ENCODE data around the gene CCL23. TPM values are rescaled to one million over a fixed set of nuclear protein-coding genes. Genes with fewer than 3 reads are reported as not detected.
"Not testable (repeated sequence)": the region's sequence is repeated elsewhere in the genome, so short reads cannot be mapped to it uniquely, and the experiment has no call there.

Gene CCL23
- total RNA-seq (2014; rRNA removed; shearing (Covaris generic)), result not detected in 2 replicates

- DNase-seq (ENCODE audit: low read depth), result no peak
Observed at GRCh38 chr17:36017799-36018198, at the start of gene CCL23. CCL23 (minus strand) TSS chr17:36017972; CDS start chr17:36017897, 75 bp downstream.

- DNase-seq (ENCODE audit: low read depth), result no peak
Observed at GRCh38 chr17:36066365-36066985, 48.7 kb upstream of the CCL23 start.

- DNase-seq (ENCODE audit: low read depth), result no peak
Observed at GRCh38 chr17:36063786-36064541, 46.2 kb upstream of the CCL23 start, which contains the start of gene CCL18. CCL18 (plus strand) TSS chr17:36064272; CDS start chr17:36064343, 71 bp downstream.

GRCh38 chr17:36060816-36061215 lies 43.0 kb upstream of the CCL23 start:
- no peak for DNase-seq (ENCODE audit: low read depth)

GRCh38 chr17:36059406-36059805 lies 41.6 kb upstream of the CCL23 start:
- DNase-seq (ENCODE audit: low read depth), result no peak

- DNase-seq (ENCODE audit: low read depth), result no peak
Observed at GRCh38 chr17:36057911-36058310, 40.1 kb upstream of the CCL23 start.

GRCh38 chr17:36055921-36056520 lies 38.2 kb upstream of the CCL23 start:
- no peak for DNase-seq (ENCODE audit: low read depth)

GRCh38 chr17:36055171-36055570 lies 37.4 kb upstream of the CCL23 start:
- DNase-seq (ENCODE audit: low read depth), result no peak

GRCh38 chr17:36049643-36050042 lies 31.9 kb upstream of the CCL23 start:
- DNase-seq (ENCODE audit: low read depth), result no peak

- DNase-seq (ENCODE audit: low read depth), result no peak
Observed at GRCh38 chr17:36048066-36048465, 30.3 kb upstream of the CCL23 start.

GRCh38 chr17:36036235-36036634 lies 18.5 kb upstream of the CCL23 start:
- no peak for DNase-seq (ENCODE audit: low read depth)

GRCh38 chr17:36034127-36034526 lies 16.4 kb upstream of the CCL23 start:
- no peak for DNase-seq (ENCODE audit: low read depth)

- DNase-seq (ENCODE audit: low read depth), result no peak
Observed at GRCh38 chr17:36030956-36031355, 13.2 kb upstream of the CCL23 start.

- peak; percentile 9 for DNase-seq (ENCODE audit: low read depth)
Observed at GRCh38 chr17:36027761-36028160, 10.0 kb upstream of the CCL23 start.

- DNase-seq (ENCODE audit: low read depth), result no peak
Observed at GRCh38 chr17:36024106-36024869, 6.5 kb upstream of the CCL23 start.

- no peak for DNase-seq (ENCODE audit: low read depth)
Observed at GRCh38 chr17:36019423-36019822, 1.7 kb upstream of the CCL23 start.

- DNase-seq (ENCODE audit: low read depth), result no peak
Observed at GRCh38 chr17:36016555-36016954, 1.2 kb downstream of the CCL23 start.

GRCh38 chr17:36015895-36016294 lies 1.9 kb downstream of the CCL23 start:
- DNase-seq (ENCODE audit: low read depth), result not testable (repeated sequence)

- no peak for DNase-seq (ENCODE audit: low read depth)
Observed at GRCh38 chr17:36014946-36015345, 2.8 kb downstream of the CCL23 start.

GRCh38 chr17:36011201-36011600 lies 6.6 kb downstream of the CCL23 start:
- no peak for DNase-seq (ENCODE audit: low read depth)

GRCh38 chr17:36008998-36009665 lies 8.6 kb downstream of the CCL23 start:
- DNase-seq (ENCODE audit: low read depth), result peak; percentile 8

Data from RPMI7951 (cell line).